Fibroblast of skin of right biceps (primary cell): ENCODE measurements around the gene CACNA1D.
"Not testable (repeated sequence)": the region's sequence is repeated elsewhere in the genome, so short reads cannot be mapped to it uniquely, and the experiment has no call there.

Source experiments
- DNase-seq: peaks from one replicate; pipeline ENCODE4 v3.0.0-alpha.2; 2013

CACNA1D gene

DNA sequence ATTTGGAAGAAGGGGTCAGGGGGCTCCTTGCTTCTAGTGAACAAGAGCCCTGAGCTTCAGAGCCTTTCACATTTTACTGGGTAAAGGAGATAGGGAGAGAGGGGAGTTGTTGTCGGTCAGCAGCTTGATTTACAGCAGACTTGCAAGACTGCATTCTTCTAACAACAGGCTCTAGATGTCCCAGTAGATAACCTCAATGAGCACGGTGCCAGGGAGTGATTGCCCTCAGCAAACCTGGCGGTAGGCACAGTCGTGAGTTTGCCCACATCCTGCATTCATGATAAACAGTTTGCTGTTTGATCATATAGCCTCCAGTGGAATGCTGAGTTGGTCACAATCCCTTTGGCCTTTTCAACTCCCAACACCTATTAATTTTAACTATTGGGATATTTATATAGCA lies 170.4 kb downstream of the CACNA1D start:
- DNase-seq = not testable (repeated sequence)

DNA sequence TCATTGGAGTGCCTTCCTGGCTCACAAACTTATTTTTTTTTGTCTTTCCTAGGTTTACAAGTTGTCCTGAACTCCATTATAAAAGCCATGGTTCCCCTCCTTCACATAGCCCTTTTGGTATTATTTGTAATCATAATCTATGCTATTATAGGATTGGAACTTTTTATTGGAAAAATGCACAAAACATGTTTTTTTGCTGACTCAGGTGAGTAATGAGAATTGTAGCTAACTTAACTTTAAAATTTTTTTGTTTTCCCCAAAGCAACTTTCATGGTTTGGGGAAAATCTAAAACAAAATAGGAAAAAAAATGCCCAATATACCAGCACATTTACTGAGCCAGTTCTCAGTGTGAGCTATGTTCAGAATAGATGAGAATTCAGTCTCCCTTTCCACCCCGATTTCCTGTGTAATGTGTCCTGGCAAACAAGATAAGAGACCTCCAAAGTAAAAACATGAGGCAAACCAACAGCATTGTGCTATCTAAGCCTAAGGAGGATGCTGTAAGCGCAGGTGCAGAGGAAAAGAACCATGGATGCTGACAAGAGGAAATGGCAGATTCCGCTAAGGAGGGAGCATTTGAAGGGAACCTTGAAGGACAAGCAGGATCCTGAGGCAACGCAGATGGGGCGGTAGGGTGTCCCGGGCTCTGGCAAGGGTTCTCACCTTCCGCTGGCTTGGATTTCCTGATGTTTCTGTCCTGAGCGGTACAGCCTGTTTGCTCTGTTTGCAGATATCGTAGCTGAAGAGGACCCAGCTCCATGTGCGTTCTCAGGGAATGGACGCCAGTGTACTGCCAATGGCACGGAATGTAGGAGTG lies 171.4 kb downstream of the CACNA1D start:
- no peak for DNase-seq

DNA sequence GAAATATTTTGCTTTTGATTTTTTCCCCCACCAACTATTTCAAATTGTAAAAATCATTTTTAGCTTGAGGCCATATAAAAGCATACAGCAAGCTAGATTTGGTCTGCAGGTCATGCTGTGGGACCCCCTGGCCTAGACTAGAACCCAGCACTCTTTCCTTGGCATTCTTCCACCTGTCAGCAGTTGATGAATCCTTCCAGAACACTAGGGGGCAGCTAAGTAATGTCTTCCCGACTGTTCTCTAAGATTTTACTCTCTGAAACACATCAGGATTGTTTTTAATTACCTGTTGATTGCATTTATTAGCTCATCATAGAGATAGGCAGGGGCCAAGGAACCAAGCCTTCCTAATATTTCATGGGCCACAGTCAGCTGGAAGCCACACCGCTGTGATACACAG lies 174.5 kb downstream of the CACNA1D start:
- DNase-seq = peak; percentile 4

DNA sequence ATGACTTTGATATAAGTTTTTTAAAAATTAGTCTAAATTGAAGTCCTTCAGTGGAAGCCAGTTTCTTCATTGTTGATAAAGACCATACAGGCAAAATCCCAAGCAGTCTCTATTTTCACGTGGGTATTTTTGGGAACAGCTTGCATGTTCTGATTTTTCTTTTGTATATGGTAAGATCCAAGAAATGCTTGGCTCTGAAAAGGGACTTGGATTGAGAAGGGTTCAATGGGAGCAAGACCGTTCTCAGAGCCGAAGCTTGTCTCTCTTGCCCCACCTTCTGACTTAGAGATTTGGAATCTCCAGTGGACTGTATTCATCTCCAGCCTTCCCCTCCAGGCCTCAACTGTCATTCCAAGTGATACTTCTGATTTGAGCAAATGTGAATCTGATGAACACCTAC lies 176.3 kb downstream of the CACNA1D start:
- no peak for DNase-seq

DNA sequence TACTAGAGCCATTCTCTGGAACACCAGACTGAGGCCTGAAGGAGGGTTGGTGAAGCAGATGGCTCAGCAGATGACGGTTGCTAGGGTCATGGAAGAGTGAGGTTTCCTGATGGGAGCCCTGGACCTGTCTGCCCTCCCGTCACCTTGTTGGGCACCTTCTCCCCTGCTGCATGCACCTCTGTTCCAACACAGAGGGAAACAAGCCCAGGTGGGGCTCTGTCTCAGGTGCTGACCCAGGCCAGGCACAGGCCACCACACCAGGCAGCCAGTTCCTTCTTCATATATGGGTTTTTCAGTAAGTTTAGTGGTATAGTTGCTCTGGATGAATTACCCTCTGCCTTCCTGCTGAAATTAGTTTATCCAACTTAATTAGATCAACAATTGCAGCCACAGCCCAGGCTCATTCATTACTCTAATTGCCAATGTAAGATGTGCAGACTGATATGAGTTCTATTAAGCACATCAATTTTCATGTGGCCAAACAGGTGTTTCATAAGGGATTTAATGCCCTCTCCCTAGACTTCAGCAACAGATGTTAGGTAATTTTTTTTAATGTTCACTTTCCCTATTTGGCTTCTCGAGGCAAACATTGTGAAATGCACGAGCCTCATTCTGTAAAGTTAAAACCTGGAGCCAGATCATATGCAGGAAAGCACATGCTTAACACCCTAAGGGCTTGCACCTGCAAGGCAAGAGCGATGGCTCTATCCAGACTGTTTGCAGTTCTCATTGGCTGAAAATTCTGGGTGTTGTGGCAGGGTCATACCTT lies 177.0 kb downstream of the CACNA1D start:
- no peak for DNase-seq

DNA sequence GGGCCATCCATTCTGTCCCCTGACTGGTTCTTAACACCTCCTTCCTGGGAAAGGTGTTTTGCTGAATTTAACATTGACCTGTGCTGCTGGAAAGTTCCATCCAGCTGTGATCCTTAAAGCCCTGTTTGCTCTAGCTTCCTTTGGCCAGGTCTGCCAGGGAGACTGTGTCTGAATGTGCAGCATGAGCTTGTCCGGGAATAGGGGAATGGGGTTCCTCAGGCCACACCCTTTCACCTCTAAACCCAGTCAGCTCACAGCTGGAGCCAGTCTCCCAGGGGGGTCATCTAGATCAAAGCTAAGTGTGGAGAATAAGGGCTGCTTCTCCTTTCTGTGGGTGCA lies 177.5 kb downstream of the CACNA1D start:
- no peak for DNase-seq

DNA sequence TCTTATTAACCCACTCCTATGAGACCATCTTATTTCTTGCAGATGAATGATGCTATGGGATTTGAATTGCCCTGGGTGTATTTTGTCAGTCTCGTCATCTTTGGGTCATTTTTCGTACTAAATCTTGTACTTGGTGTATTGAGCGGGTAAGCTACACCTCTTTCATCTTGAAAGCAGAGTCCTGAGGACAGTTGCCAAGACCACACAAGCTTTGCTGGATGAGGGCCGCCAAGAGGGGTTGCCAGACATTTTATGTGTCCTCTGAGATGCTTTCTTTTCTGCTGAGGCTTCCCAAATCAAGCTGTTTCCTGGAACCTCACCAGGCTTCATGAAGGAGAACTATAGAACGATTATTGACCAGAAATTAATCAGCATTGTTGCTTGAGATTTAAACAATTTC lies 178.6 kb downstream of the CACNA1D start:
- no peak for DNase-seq

DNA sequence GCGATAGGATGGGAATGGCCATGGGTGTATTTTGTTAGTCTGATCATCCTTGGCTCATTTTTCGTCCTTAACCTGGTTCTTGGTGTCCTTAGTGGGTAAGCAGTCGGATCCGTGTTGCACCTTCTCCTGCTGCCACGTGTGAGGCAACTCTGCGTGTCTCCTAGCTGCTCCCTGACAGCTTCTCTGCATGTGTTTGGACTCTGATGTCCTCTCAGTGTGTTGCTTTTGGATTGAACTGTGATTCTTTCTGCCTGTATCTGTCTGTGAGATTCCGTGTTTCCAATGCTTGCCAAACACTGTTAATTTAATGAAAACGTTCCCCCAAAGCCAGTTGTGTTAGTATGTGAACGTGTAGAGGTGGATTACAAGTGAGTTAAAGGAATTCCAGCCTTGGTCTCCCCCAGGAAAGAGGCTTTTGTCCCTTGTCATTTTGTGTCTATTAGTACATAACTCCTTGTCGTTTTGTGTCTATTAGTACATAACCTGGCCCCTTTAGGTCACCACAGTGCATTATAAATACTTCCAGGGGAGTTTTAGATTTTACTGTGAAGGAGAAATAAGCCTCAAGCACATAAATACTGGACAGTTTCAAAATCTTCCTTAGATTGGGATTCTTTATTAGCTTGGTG lies 179.4 kb downstream of the CACNA1D start:
- DNase-seq = no peak

DNA sequence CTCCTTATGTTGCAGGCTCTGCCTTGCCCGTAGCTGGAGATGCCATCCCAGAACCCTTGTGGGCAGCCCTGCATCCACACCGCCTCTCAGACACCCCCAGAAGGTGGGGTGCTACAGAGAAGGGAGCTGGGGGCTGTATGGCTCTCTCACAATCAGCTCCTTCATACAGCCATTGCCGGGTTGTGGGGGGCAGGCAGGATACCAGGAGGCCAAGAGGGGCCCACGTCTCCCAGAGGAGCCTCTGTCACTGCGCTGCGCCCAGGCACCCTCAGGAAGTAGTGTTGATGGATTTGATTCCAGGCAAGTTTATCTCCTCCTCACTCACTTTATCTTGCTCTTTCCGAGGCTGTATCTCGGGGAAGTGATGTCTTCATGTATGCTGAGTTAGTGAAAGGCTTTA lies 180.2 kb downstream of the CACNA1D start:
- DNase-seq = no peak

DNA sequence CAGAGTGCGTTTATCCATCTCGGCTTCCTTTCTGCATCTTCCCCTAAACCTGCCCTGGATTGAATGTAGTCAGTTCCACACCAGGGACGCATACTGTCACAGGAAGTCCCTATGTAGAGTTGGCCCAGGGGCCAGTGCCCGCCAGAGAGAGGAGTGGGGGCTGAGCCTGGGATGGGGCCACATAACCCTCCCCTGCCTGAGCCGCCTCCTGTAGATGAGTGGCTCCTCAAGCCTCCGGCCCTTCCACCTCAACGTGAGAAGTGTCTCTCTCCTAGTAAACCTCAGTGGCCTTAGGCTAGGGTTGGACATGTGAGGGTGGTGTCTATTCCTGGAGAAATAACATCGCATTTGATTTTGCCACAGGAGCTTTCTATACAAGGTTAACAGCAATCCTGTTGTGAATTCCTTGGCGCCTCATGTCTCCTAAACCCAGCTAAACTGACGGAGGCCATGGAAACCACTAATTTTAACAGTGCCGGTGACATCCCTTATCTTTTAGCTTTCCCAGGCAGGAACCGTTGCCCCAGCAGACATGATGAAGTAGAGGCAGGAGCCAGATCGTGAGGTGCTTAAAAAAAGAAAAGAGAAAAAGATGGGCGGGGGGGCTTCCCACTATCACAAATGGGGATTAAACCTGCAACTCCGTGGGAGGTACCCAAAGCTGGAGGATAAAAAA lies 180.7 kb downstream of the CACNA1D start:
- DNase-seq = no peak

DNA sequence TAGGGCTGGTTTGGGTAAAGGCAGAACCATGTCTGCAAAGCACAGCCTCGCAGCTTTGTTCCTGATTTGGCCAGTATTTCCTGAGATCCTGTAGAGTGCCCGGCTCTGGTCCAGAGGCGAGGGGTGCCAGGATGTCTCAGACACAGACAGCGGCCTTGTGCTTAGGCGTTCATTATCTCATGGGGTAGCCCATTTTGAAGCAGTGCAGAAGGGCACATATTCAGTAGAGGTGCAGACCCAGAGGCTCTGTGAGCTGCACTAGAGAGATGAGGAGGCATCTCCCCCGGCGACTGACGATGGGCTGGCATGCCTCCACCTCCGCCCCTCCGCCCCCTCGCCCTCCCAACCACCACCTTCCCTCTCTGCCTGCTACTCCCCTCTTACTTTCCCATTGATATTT lies 181.5 kb downstream of the CACNA1D start:
- no peak for DNase-seq

DNA sequence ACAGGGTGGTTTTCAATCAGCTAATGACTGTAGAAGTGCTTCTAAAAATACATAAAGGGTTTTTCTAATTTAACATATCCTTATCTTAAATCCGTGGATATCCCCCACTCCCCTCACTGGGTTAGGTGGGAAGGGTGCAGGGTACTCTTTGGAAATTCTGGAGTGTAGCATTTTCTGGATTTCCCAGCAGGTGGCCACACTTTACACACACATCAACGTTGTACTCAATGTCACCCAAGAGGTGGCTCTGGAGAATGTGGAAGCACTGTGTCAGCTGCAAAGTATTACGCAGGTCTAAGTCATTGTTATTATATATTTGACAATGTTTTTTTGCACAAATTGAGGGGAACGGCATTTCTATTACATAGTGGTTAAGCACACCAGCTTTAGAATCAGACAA lies 183.0 kb downstream of the CACNA1D start:
- DNase-seq = peak; percentile 15

DNA sequence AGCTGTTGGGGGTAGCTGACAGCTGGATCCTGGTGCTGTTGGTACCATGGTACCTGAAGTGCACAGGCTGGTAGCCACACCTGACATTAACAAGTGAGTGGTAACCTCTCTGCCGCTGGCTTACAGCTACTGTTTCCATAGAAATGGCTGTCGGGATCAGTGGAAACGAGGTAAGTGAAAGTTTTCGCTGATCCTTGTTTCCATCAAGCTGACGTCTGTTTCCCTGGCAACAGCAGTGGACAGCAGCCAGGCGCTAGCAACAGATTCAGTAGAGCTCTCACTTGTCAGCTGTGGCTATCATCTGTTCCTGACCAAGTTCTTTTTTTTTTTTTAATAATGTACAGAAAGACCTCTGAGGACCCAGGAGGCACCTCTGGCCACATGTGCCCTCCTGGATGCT lies 185.6 kb downstream of the CACNA1D start:
- DNase-seq = peak; percentile 5

DNA sequence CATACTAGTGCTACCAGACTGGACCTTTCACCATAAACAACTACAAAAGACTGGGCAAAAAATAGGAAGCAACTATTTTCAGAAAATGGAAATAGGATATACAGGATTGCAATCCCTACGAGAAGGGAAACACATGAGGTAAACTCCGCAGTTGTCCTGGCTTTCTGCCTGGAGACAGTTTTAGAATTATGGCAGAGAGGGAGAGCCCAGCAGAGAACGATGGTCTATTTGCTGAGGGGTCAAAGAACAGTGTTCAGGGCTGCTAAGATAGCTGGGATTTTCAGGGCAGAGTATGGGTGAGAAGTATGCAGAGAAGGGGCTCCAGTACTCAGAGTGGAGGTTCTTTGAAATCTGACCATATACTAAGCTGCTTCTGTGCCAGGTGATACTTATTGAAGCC lies 188.4 kb downstream of the CACNA1D start:
- DNase-seq = no peak

DNA sequence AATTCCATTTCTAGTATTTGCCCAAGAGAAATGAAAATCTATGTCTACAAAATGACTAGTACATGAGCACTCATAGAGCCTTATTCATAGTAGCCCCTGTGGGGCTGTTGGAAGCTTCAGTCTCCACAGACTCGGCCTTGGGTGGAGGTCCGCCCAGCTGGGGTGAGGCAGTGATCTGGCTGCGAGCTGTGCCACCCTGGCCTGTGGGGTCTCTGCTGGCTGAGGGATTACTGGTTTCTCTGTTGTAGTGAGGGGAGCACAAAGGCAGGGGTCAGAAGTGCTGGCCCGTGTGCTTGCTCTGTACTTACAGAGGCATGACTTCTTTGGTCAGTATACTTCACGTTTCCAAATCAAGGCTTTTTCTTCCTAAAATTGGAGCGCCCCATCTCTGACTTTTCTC lies 193.7 kb downstream of the CACNA1D start:
- DNase-seq = no peak

DNA sequence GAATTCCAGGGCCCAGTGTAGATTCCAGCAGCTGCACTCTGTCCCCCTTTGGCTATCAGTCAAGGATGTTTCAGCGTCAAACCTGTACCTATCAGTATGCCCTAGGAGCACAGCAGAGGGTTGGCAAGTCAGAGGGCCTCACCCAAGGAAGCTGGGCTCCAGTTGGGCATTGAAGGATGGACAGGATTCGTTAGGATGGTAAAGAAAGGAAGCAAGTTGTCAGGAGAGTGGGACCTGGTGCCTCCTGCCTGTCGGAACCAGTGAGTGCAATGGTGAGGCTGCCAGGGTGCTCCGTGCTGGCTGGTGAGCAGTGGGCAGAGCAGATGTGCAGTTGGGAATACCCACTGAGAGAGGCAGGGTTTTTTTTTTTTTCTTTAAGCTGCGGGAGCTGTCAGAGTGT lies 194.6 kb downstream of the CACNA1D start:
- no peak for DNase-seq

DNA sequence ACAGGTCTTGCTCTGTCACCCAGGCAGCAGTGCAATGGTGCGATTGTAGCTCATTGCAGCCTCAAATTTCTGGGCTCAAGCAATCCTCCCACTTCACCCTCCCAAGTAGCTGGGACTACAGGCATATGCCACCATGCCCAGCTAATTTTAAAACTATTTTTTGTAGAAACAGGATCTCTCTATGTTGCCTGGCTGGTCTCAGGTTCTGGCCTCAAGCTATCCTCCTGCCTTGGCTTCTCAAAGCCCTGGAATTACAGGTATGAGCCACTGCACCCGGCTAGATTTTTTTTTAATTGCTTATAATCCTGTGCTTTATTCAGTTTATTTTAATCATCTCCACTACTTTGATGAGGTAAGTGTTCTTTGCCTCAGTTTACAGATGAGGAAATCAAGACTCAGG lies 195.3 kb downstream of the CACNA1D start:
- no peak for DNase-seq

DNA sequence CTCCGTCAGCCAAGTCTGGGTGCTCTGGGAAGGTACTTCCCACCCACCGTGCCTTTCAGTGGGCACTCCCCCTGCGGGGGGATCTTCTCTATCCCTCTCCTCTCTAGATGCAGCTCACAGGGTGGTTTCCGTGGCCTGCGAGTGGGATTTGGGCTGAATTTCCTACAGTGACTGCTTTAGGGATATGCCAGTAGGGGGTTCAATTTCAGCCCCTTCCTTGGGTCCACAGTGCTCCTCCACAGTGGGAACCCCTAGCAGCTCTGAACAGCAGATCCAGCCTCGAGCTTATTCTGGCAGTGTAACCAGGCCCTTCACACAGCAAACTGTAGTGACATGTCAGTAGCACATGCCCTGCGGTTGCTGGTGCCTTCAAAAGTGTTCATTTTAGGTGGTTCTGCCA lies 196.1 kb downstream of the CACNA1D start:
- no peak for DNase-seq

DNA sequence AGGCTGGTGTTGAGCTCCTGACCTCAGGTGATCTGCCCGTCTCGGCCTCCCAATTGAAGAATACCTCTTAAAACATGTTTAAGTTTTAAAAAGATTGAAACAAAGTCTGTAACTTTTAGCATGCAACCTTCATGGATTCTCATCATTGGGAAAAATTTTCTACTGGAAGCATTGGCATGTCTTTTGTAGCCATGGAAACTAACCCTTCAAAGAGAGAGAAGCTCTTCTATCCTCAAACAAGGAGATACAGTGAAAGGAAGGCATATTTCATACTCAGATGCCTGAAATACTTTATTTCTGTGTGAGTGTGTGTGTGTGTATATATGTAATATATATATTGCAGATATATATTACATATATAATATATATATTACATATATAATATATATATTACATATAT lies 196.9 kb downstream of the CACNA1D start:
- DNase-seq = no peak

DNA sequence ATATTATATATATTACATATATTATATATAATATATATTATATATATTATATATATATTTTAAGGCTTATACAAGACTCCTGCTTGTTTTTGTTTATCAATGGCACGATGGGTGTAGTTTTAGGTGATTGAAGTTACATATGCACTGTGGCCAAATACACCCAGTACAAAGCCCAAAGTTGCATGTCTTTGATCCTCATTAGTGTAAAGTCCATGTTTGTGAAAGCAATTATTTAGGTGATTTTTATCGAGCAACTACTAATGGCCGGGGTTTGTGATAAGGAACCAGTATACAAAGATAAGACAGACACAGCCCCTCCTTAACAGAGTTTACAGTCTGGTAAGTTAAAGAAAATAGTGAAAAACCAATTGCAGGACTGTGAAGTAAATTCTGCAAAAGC lies 197.5 kb downstream of the CACNA1D start:
- no peak for DNase-seq

DNA sequence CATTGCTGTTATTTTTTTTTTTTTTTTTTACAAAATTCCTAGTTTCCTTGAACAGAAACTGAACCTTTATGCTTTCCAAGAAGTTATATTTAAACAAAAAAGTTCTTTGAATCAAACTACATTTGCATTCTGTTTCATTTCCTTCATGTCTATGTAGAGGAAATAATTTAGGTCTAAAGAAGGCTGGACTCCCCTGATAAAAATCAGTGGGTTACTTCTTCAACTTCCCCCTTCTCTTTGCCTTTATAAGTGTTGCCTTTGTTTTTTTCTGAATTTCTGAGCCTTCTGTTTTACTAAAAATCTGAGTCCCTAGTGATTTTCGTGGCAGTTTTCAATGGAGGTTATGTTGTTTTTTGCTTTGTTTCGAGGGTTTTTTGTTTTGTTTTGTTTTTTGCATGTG lies 199.0 kb downstream of the CACNA1D start:
- no peak for DNase-seq

DNA sequence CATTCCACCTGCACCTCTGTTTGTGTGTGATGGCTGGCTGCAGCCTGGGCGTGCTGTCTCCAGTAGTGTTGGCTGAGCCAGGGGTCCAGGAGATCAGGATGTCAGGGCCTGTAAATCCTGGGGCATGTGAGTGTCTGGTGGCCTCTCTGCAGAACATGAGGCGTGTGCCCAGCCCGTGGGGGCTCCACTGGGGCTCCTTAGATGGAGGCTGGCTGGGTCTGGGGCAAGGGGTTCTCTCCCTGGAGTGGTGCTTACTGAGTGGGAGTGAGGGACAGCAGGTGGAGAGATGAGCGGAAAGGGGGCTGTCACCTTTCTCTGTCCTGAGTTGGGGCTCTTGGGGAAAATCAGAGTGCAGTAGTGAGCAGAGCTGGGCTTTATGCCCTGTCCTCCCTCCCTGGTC lies 199.6 kb downstream of the CACNA1D start:
- no peak for DNase-seq

DNA sequence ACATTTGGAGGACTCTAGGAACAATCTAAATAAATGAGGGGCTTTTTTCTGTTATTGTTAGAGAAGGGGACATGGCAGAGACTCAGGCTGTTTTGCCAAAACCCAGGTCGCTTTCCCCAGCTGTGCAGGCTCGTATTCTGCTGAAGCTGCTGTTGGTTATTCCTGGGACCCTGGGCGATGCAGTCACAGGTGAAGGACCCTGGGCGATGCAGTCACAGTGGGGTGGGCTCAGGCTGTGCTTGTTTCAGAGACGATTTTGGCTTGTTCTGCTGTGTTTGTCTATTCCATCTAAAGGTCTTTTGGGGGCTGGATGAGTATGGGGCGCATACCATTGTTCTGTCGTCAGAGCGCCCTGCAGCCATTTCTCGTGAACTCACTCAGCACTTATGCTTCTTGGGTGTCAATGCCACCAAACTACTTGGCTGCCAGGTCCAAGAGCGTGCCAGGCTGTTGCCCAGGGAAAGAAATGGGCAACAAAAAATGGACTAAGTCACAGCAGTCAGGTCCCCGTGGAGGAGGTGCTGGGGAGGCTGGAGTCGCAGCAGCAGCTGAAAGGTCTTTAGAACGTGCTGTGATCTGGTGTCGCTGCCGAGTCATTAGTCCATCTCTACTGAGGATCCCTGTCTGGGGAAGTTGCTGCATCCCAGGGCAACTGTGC lies 200.4 kb downstream of the CACNA1D start:
- no peak for DNase-seq
